ENCODE data around the gene HPS1.

GRCh38 chr10:98429320-98430072 is 17.2 kb downstream of the HPS1 start:
- TF ChIP-seq CTCF (IDR thresholded peaks at IDR 0.05) (no peak), POLR2A (IDR thresholded peaks at IDR 0.05) (no peak)

All from heart left ventricle (tissue), 13 donors.